Fibroblast of the conjunctiva (primary cell): ENCODE data around the gene FAM124B.

Experiments used
- DNase-seq: peaks from one replicate; pipeline ENCODE4 v3.0.0-alpha.2; 2010; ENCODE audit warnings: low read depth

Gene FAM124B

GRCh38 chr2:224335991-224336390 lies 65.9 kb downstream of the FAM124B start:
- DNase-seq = no peak

DNA sequence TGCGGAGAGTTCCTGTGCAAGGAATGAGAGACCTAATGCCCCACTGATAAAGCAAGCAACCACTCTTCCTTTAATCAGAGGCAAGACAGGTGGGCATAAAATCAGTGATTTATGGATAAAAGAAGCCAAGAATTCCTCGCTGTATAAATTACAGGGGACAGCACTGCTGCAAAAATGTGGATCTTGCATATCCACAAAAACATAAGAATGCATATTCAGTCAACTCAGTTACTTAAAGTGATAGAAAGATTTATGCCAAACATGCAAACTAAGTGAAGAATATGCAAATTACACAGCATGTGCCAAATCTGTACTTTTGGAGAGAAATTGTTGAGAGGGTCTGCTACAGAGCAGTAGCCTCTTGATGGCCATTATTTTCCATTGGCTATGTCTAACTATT lies 67.2 kb downstream of the FAM124B start:
- DNase-seq = no peak

DNA sequence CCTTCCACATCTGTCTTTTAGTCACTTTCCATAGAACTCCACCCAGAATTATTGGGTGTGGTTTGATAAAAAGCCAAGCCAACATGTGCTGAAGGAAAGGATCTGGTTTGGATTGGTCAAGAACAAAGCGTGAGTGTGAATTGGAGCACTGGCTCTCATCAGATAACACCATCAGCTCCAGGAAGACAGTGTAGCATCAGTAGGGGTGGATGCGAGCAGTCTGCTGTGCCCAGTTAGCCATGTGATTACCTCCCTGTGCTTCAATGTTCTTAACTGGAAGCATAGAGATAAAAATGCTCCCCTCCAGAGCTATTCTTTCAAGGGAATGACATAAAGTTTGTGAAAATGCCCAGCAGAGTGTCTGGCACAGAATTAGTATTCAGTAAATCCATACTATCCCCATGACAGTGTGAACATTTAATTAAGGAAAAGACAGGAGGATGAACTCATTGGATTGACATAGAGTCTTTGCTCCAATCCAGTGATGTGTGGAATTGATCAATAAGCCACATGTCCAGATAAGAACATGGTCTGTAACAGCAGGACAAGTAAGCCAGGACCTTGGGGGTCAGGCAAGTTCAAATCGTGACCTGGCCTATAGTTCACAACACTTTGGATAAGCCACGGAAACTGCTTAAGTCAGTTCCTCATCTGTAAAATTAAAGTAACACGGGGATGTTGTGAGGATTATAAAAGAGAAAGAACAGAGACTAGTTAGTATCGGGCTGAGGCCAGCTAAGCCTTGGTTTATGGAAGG lies 68.0 kb downstream of the FAM124B start:
- no peak for DNase-seq

DNA sequence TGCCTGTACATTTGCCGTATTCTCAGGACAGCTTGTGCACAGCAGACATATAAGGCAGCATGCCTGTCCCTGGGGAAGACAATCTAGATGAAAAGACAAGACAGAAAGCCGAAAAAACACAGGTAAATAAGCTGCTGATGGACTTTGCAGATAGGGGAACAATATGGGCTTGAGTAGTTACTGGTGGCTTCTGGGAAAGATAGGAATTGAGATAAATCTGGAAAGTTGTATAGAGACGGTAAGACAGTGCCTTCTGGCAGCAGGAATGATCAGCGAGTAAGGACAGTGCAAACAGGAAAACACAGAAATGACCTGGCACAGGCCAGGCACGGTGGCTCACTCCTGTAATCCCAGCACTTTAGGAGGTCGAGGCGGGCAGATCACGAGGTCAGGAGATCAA lies 70.2 kb downstream of the FAM124B start:
- DNase-seq = no peak

DNA sequence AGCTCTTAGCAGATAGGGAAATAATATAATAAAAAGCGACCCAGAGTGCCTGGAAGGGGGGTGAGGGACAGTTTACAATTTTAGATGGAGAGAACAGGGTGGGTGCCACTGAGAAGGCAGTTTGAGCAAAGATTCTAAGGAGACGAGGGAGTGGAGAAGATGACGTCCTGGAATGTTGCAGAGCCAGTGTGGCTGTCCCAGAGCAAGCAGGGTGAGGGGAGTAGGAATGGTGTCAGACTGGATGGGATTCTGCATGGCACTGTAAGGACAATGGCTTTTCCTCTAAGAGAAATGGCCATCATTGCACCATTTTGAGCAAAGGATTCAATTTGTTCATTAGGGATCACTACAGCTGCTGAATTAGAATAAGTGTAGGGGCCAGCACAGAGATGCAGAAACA lies 73.1 kb downstream of the FAM124B start:
- no peak for DNase-seq
